ENCODE measurements around the gene CARD16.
"Not testable (repeated sequence)": the region's sequence is repeated elsewhere in the genome, so short reads cannot be mapped to it uniquely, and the experiment has no call there.

The CARD16 gene

DNA sequence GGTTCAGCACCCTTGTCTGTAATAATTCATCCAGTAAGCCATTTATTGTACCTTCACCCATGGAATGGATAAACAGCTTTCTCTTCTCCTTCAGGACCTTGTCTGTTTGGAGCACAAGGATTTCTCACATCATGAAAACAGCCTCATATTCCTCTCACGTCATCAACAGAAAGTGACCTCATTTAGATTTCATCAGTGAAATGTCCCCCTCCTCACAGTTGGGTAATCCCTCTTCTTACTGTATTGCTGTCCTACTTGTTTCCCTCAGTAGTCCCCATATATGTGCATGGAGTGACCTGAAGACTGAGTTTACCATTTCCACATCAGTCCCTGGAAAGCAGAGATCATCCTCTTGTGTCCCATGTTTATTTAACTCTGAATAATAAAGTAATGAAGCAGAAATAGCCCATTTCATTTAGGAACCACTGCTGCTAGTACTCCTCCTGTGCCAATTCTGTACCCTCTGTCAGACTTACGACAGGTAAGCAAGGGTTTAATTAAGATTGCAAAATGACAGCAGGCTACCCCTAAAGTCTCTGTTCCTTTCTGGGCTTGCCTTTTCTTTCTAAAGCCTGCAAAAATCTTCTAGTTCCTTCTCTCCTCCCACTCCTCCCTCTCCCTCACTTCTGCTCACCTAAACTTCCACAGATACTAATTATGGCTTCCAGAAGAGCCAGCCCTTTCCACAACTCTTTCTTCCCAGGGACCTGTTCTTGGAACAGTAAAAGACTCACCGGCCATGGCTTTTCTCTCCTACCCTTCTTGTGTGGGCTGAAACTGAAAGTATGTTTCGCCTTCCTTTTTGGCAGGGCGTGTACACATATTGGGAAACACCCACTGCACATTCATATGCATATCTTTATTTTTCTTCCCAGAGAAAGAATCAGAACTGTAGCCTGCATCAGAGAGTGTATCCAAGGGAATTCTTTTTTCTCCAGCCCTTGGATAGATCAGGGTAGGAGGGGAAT is at the start of gene CARD16:
Gene CARD16 (minus strand): TSS at position 779 of the 968 bp plus-strand sequence. CDS start 38 bp downstream, at position 741.
- not testable (repeated sequence) for DNase-seq

- DNase-seq: no peak
Observed at GRCh38 chr11:105092256-105093239, 47.4 kb upstream of the CARD16 start.

- DNase-seq: no peak
Observed at GRCh38 chr11:105081412-105082150, 36.4 kb upstream of the CARD16 start.

DNA sequence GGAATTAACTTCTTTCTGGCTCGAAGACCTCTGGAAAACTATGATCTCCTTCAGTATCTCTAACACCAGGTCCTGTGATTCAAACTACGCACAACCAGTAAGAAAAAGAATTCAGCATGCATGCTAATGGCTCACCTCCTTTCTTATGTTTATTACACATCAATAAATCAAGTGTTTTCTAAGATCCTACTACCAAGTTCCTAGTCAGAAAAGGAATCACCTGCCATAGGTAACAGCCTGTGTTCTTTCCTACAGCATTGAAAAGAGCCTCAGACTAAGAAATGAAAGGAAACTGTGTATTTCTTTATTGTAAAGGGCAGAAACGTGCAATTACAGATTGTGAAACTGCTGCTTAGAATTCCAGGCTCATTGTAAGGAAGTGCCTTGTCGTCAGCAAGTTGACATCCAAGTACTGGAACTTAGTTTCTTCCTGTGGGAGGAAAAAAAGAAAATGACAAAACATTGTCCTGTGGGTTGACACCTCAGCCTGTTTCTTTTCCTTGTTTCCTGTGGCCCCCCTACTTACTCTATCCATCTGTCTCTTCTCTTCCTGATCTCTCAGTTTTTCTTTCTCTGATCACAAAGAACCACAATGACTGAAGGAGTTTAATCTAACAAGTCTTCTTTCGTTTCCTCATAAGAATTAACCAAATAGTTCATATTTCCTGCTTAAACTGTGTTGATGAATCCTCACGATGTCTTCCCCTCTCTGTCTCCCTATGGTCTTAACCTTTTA is 35.2 kb upstream of the CARD16 start:
- not testable (repeated sequence) for DNase-seq

DNA sequence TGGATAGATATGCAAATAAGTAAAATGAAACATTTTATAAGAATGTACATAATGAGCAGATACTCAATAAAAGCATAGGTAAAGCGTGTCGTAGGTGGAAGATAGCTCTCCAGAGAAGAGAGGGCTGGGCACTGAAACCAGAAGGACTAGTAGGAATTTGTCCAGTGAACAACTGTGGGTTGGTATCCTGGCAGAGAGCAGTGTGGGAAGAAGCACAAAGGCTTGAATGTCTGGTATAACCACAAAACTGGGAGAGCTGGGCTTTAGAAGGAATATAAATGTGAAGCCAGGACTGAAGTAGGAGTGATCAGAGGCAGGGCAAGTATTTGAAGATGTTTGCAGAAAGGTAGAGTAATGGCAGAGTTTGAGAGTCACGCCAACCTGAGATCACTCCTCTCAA is 33.1 kb upstream of the CARD16 start:
- no peak for DNase-seq

DNA sequence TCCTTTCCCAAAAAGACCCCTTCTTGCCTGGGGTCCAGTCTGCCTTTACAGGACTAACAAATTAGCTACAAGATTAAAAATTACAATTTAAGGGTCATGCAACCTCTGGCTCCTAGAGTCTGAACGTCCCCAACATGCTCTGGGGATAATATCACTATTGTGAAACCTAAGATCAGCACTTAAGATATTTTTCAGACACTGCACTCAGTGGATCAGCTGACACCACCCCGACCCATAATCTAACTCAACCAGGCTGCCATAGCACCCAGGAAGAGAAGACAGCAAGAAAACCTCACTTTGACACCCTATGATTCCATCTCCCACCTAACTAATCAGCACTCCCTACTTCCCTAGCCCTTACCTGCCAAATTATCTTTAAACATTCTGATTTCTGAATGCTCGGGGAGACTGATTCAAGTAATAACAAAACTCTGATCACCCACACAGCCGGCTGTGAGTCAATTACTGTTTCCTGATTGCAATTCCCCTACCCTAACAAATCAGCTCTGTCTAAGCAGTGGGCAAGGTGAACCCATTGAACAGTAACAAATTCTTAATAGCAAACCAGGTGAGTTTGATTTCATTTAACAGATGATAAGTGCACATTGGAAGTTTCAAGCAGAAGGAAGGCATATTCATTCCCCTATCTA is 32.1 kb upstream of the CARD16 start:
- DNase-seq: not testable (repeated sequence)

- DNase-seq: no peak
Observed at GRCh38 chr11:105074166-105074530, 29.0 kb upstream of the CARD16 start.

DNA sequence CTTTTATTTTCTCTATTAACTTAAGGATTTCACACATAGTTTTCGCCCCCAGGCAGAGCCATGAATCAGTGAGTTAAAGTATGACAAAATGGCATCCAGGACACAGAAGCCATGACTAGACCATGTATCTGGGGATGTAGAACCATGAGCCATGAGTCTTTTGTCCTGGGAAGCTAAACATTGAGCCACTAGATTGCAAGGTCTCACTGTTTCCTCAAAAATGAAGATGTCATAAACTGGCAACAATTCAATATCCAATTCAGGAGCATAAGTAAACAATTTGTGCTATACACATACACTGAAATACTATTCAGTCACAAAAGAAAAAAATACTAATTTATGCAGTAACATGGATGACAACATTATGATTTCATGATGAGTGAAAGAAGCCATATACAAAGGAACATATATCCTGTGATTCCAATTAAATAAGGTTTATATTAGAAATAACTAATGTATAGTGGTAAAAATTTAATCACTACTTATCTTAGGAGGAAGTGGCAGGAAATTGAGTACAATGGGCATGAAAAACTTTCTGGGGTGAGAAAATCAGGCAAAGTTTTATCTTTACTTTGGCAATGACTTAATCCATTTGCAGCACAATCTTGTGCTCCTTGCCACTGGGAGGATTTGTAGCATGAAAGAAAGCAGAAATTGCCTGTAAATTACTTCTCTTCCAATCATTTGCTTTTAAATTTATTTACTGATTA is 28.5 kb upstream of the CARD16 start:
- no peak for DNase-seq

GRCh38 chr11:105072080-105072479 is 26.9 kb upstream of the CARD16 start:
- DNase-seq: not testable (repeated sequence)

DNA sequence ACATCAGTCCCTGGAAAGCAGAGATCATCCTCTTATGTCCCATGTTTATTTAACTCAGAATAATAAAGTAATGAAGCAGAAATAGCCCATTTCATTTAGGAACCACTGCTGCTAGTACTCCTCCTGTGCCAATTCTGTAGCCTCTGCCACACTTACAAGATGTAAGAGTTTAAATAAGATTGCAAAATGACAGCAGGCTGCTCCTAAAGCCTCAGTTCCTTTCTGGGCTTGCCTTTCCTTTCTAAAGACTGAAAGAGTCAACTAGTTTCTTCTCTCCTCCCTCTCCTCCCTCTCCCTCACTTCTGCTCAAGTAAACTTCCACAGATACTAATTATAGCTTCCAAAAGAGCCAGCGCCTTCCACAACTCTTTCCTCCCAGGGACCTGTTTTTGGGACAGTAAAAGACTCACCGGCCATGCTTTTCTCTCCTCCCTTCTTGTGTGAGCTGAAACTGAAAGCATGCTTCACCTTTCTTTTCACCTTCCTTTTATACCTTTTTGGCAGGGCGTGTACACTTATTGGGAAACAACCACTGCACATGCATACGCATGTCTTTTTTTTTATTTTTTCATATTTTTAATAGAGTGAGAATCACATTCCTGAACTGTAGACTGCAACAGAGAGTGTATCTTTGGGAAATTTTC is 26.1 kb upstream of the CARD16 start:
- no peak for DNase-seq

GRCh38 chr11:105070306-105070705 is 25.2 kb upstream of the CARD16 start:
- DNase-seq: no peak

- not testable (repeated sequence) for DNase-seq
Observed at GRCh38 chr11:105069749-105070148, 24.6 kb upstream of the CARD16 start.

GRCh38 chr11:105063245-105063941 is 18.3 kb upstream of the CARD16 start:
- not testable (repeated sequence) for DNase-seq

- DNase-seq: no peak
Observed at GRCh38 chr11:105057432-105057831, 12.3 kb upstream of the CARD16 start.

DNA sequence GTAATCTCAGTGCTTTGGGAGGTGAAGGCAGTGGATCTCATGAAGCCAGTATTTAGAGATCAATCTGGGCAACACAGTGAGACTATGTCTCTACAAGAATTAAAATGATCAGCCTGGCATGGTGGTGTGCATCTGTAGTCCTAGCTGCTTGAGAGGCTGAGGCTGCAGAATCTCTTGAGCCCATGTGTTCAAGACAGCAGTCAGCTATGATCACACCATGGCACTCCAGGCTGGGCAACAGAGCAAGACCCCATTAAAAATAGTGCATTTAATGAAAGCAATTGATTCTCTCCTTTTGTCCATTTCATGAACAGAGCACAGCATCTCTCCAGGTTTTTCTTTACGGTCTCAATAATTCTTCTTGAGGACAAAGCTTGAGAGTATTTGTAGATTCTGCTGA is 11.3 kb upstream of the CARD16 start:
- no peak for DNase-seq

GRCh38 chr11:105054723-105055493 is 9.8 kb upstream of the CARD16 start:
- no peak for DNase-seq

DNA sequence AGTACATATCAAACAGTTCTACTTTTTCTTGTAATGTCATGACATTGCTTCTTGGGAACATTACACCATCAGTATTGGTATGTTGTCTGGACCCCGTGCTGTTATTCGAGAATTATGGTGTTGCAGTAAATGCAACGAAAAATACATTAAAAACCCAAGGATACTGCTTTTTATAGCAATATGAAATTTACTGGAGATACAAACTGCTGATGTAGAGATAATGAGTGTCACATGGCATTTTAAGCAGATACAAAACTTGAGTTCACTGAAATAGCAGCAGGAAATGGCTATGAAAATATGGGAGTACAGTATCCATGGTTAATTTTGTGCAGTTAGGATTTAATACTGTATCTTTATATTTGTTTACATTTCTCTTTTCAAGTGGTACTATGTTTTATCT is 7.4 kb upstream of the CARD16 start:
- DNase-seq: no peak

DNA sequence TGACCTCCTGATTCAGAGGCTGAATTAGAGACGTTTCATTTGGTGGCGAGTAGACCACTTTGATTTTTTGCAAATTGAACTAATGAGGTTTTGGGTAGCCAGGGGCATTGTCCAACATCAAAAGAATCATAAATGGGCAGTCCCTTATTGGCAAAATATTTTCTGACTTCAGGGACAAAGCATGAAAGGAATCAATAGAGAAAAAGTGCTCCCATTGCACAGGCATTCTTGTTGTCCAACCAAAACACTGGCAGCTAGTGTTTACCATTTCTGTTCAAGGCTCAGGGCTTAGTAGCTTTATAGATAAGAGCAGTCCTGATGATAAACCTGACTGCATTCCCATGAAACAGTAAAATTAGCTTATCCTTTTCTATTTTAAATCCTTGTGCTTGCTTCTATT is 6.4 kb upstream of the CARD16 start:
- DNase-seq: no peak

GRCh38 chr11:105049481-105049880 is 4.3 kb upstream of the CARD16 start:
- no peak for DNase-seq
